Measurements from ENCODE around the gene NPW. TPM values are rescaled to one million over a fixed set of nuclear protein-coding genes. Genes with fewer than 3 reads are reported as not detected.

Gene NPW
- total and polyA plus RNA-seq, 9 of the 15 experiments (the other 6 are each of a cell fraction or from before 2014, with no cell fraction given): 0.14 to 4.0 (median 2.6) TPM; not detected in 4

DNA sequence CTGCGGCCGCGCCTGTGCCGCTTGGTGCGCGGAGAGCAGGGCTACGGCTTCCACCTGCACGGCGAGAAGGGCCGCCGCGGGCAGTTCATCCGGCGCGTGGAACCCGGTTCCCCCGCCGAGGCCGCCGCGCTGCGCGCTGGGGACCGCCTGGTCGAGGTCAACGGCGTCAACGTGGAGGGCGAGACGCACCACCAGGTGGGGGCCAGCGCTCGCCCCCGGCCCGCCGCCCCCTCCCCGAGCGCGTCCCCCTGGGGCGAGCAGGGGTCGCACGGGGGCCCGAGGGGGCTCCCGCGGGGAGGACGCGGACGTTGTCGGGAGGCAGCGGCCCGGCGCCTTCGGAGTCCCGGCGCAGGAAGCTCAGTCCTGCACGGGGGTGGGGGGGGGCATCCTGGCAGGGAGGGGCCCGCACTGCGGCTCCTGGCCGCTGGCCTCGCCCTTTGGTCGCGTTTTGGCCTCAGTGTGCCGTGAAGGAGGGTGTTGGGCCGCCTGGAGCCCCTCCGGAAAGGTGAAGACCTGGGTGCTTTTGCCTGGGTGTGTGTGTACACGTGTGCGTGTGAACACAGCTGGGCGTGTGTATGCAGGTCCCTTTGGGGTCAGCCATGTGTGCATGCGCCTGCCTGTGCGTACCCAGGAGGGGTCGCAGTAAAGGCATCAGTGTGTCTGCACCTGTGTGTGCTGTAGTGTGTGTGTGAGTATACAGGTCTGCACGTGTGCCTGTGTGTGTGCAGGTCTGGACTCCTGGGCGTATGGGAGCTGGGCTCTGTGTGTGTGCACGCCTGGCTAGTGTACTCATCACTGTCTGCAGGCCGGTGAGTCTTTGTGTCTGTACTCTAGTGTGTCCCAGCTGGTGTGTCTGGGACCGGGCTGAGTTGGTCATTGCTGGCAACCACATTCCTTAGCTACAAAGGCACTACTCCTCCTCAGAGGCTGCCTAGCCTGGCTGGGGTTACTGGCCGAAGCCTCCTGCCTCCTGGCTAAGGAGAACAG, 7.7 kb downstream of the NPW start (continued):
- TF ChIP-seq ZNF785 (CRISPR knock-in tag; IDR thresholded peaks at IDR 0.05) (no peak), TSC22D4 (tag; IDR thresholded peaks at IDR 0.05) (no peak), CHD2 (IDR thresholded peaks at IDR 0.05; ENCODE audit: low read depth, low read length) (no peak), ZNF174 (CRISPR knock-in tag; IDR thresholded peaks at IDR 0.05) (no peak), ELF2 (CRISPR knock-in tag; IDR thresholded peaks at IDR 0.05) (no peak), SRF (CRISPR knock-in tag; IDR thresholded peaks at IDR 0.05) (no peak), CXXC5 (CRISPR knock-in tag; IDR thresholded peaks at IDR 0.05) (peak; percentile 51), NR2F6 (CRISPR knock-in tag; IDR thresholded peaks at IDR 0.05) (no peak), ZNF507 (tag; conservative IDR thresholded peaks at IDR 0.05) (no peak), BDP1 (IDR thresholded peaks at IDR 0.05; ENCODE audit: insufficient read depth, insufficient read length) (no peak), SIN3B (IDR thresholded peaks at IDR 0.05; ENCODE audit: low read depth) (no peak), PCBP2 (IDR thresholded peaks at IDR 0.05; ENCODE audit: low read depth, low read length, poor library complexity, severe bottlenecking) (no peak), SMARCA5 (IDR thresholded peaks at IDR 0.05) (0 out of 2 replicates have a peak, but pooled peaks have one; percentile 20), DDX20 (tag; IDR thresholded peaks at IDR 0.05; ENCODE audit: low read depth) (no peak), ZNF766 (CRISPR knock-in tag; conservative IDR thresholded peaks at IDR 0.05) (no peak), OTX1 (CRISPR knock-in tag; IDR thresholded peaks at IDR 0.05) (no peak), RBM17 (IDR thresholded peaks at IDR 0.05; ENCODE audit: borderline replicate concordance, low read depth, low read length) (no peak), ZNF165 (CRISPR knock-in tag; IDR thresholded peaks at IDR 0.05; ENCODE audit: borderline replicate concordance) (no peak), CEBPG (CRISPR knock-in tag; IDR thresholded peaks at IDR 0.05) (no peak), CEBPG (tag; conservative IDR thresholded peaks at IDR 0.05 in 1 of 2, IDR thresholded peaks at IDR 0.05 in 1 of 2) (no peak), CBX3 (IDR thresholded peaks at IDR 0.05; ENCODE audit: borderline replicate concordance in 1 of 2, low read length in 2 of 2) (no peak)
- TF ChIP-seq, protein P1, sequence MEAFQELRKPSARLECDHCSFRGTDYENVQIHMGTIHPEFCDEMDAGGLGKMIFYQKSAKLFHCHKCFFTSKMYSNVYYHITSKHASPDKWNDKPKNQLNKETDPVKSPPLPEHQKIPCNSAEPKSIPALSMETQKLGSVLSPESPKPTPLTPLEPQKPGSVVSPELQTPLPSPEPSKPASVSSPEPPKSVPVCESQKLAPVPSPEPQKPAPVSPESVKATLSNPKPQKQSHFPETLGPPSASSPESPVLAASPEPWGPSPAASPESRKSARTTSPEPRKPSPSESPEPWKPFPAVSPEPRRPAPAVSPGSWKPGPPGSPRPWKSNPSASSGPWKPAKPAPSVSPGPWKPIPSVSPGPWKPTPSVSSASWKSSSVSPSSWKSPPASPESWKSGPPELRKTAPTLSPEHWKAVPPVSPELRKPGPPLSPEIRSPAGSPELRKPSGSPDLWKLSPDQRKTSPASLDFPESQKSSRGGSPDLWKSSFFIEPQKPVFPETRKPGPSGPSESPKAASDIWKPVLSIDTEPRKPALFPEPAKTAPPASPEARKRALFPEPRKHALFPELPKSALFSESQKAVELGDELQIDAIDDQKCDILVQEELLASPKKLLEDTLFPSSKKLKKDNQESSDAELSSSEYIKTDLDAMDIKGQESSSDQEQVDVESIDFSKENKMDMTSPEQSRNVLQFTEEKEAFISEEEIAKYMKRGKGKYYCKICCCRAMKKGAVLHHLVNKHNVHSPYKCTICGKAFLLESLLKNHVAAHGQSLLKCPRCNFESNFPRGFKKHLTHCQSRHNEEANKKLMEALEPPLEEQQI (IDR thresholded peaks at IDR 0.05): no peak
- TF ChIP-seq, protein P2, sequence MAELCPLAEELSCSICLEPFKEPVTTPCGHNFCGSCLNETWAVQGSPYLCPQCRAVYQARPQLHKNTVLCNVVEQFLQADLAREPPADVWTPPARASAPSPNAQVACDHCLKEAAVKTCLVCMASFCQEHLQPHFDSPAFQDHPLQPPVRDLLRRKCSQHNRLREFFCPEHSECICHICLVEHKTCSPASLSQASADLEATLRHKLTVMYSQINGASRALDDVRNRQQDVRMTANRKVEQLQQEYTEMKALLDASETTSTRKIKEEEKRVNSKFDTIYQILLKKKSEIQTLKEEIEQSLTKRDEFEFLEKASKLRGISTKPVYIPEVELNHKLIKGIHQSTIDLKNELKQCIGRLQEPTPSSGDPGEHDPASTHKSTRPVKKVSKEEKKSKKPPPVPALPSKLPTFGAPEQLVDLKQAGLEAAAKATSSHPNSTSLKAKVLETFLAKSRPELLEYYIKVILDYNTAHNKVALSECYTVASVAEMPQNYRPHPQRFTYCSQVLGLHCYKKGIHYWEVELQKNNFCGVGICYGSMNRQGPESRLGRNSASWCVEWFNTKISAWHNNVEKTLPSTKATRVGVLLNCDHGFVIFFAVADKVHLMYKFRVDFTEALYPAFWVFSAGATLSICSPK (IDR thresholded peaks at IDR 0.05; ENCODE audit: borderline replicate concordance): no peak
- TF ChIP-seq, protein P3, sequence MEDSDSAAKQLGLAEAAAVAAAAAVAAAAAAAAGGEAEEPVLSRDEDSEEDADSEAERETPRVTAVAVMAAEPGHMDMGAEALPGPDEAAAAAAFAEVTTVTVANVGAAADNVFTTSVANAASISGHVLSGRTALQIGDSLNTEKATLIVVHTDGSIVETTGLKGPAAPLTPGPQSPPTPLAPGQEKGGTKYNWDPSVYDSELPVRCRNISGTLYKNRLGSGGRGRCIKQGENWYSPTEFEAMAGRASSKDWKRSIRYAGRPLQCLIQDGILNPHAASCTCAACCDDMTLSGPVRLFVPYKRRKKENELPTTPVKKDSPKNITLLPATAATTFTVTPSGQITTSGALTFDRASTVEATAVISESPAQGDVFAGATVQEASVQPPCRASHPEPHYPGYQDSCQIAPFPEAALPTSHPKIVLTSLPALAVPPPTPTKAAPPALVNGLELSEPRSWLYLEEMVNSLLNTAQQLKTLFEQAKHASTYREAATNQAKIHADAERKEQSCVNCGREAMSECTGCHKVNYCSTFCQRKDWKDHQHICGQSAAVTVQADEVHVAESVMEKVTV (CRISPR knock-in tag; IDR thresholded peaks at IDR 0.05): no peak

Measured in K562 (cell line).